B cell (primary cell): ENCODE results near the gene SPPL3. TPM values are rescaled to one million over a fixed set of nuclear protein-coding genes. Genes with fewer than 3 reads are reported as not detected.

Source experiments
- polyA plus RNA-seq: library from polyadenylated mRNA; depleted of rRNA; stranded (reverse); fragments of >200 nt; gene quantifications from 2 replicates; pipeline ENCODE4 v1.2.3, GENCODE V29; 2012
- total RNA-seq, 2 donors: library from RNA; stranded (reverse); fragments of 120-200 nt in 1 of 2; gene quantifications; 1 replicate in 1 of 2; 2 replicates in 1 of 2; pipeline versions ENCODE4 v1.2.3 to v1.2.4, GENCODE V29; 2013 to 2022

Gene SPPL3
- total and polyA plus RNA-seq, 2 donors (not counting 1 experiment from before 2014, with no cell fraction given) = 12.3 to 43.6 TPM

Other genes with a start within 250 kb of the SPPL3 start
- gene MLEC, start 217.2 kb downstream of the SPPL3 start, total RNA-seq = 39.8 and 52.6 TPM in 2 replicates
- gene MLEC, start 217.2 kb downstream of the SPPL3 start, polyA plus RNA-seq = 3.4 and 5.5 TPM in 2 replicates
- gene UNC119B, start 193.9 kb downstream of the SPPL3 start, total RNA-seq = 19.2 and 22.7 TPM in 2 replicates
- 5.2 and 7.2 TPM in 2 replicates for gene UNC119B, start 193.9 kb downstream of the SPPL3 start, polyA plus RNA-seq
- 10.0 and 10.1 TPM in 2 replicates for gene ACADS, start 178.5 kb downstream of the SPPL3 start, total RNA-seq
- gene ACADS, start 178.5 kb downstream of the SPPL3 start, polyA plus RNA-seq = 4.8 and 6.8 TPM in 2 replicates
- gene HNF1A, start 74.2 kb upstream of the SPPL3 start, total RNA-seq = not detected in 2 replicates
- not detected in 2 replicates for gene HNF1A, start 74.2 kb upstream of the SPPL3 start, polyA plus RNA-seq
- gene C12orf43, start 112.1 kb upstream of the SPPL3 start, total RNA-seq = 18.9 and 20.5 TPM in 2 replicates
- 6.7 and 7.2 TPM in 2 replicates for gene C12orf43, start 112.1 kb upstream of the SPPL3 start, polyA plus RNA-seq
- gene OASL, start 134.9 kb upstream of the SPPL3 start, total RNA-seq = 1.1 and 1.3 TPM in 2 replicates
- 0.18 and 0.72 TPM in 2 replicates for gene OASL, start 134.9 kb upstream of the SPPL3 start, polyA plus RNA-seq
- 5.3 and 6.8 TPM in 2 replicates for gene P2RX7, start 228.5 kb upstream of the SPPL3 start, total RNA-seq
- gene P2RX7, start 228.5 kb upstream of the SPPL3 start, polyA plus RNA-seq = 5.0 and 6.3 TPM in 2 replicates